ENCODE data around the gene NDC1.

GRCh38 chr1:53878492-53879105, 40.5 kb upstream of the NDC1 start:
- TF ChIP-seq CTCF (IDR thresholded peaks at IDR 0.05 in 8 of 11, conservative IDR thresholded peaks at IDR 0.05 in 3 of 11) = peak in 8 of 11 experiments; percentile 15 to 68 (median 44)
- no peak for TF ChIP-seq POLR2A (IDR thresholded peaks at IDR 0.05)
- TF ChIP-seq POLR2AphosphoS5 (IDR thresholded peaks at IDR 0.05) = no peak

Measured in spleen (tissue), 7 donors.